ENCODE results near the gene RSBN1L. TPM values are rescaled to one million over a fixed set of nuclear protein-coding genes. Genes with fewer than 3 reads are reported as not detected.
A peak's percentile ranks its signal among the peaks of the same experiment; 100 is the strongest.

The RSBN1L gene
- total RNA-seq, 1 experiment from 2014 or later: 16.7 TPM

- no peak overlapping the region for H3K4me3 Mint-ChIP-seq (ENCODE audit: low read depth, unreplicated experiment)
- intact Hi-C loops (cut with micrococcal nuclease; ENCODE audit: unreplicated experiment): no loop called here
- TSS peak; percentile 25 for BruUV-seq (replicated peaks)
- no peak for DNase-seq
- no peaks in the 10 kb centered on the region for H3K27me3 Mint-ChIP-seq (ENCODE audit: unreplicated experiment)
- no peaks in the 10 kb centered on the region for H3K9me3 Mint-ChIP-seq (ENCODE audit: low read depth, unreplicated experiment)
- H3K27ac Mint-ChIP-seq (ENCODE audit: unreplicated experiment): no peak overlapping the region
- peaks cover 47% of the 10 kb centered on the region for H3K36me3 Mint-ChIP-seq (ENCODE audit: insufficient read depth, unreplicated experiment)
- CTCF ChIA-PET: interaction anchor here (0.6 kb wide), 1 partner anchor 24 kb away, joined by 3 read pairs; no protein-coding TSS in a partner anchor
- peaks cover 31% of the 10 kb centered on the region for H3K4me1 Mint-ChIP-seq (ENCODE audit: low read depth, unreplicated experiment)
- no peak for TF ChIP-seq CTCF (IDR thresholded peaks at IDR 0.05; ENCODE audit: unreplicated experiment)
Observed at GRCh38 chr7:77680266-77680665, 16.0 kb upstream of the RSBN1L start.

GRCh38 chr7:77684030-77684429, 12.2 kb upstream of the RSBN1L start:
- no peaks in the 10 kb centered on the region for H3K9me3 Mint-ChIP-seq (ENCODE audit: low read depth, unreplicated experiment)
- H3K27ac Mint-ChIP-seq (ENCODE audit: unreplicated experiment): peak overlapping the region; percentile 72
- CTCF ChIA-PET: no interaction called here
- H3K4me1 Mint-ChIP-seq (ENCODE audit: low read depth, unreplicated experiment): peaks cover 43% of the 10 kb centered on the region
- H3K4me3 Mint-ChIP-seq (ENCODE audit: low read depth, unreplicated experiment): no peak overlapping the region
- no TSS peak for BruUV-seq (replicated peaks)
- no peaks in the 10 kb centered on the region for H3K27me3 Mint-ChIP-seq (ENCODE audit: unreplicated experiment)
- intact Hi-C loops (cut with micrococcal nuclease; ENCODE audit: unreplicated experiment): no loop called here
- peaks cover 42% of the 10 kb centered on the region for H3K36me3 Mint-ChIP-seq (ENCODE audit: insufficient read depth, unreplicated experiment)
- DNase-seq: no peak
- TF ChIP-seq CTCF (IDR thresholded peaks at IDR 0.05; ENCODE audit: unreplicated experiment): no peak

- BruUV-seq (replicated peaks): no TSS peak
- H3K27me3 Mint-ChIP-seq (ENCODE audit: unreplicated experiment): no peaks in the 10 kb centered on the region
- H3K4me1 Mint-ChIP-seq (ENCODE audit: low read depth, unreplicated experiment): peaks cover 34% of the 10 kb centered on the region
- H3K27ac Mint-ChIP-seq (ENCODE audit: unreplicated experiment): no peak overlapping the region
- H3K36me3 Mint-ChIP-seq (ENCODE audit: insufficient read depth, unreplicated experiment): peaks cover 33% of the 10 kb centered on the region
- no peak for TF ChIP-seq CTCF (IDR thresholded peaks at IDR 0.05; ENCODE audit: unreplicated experiment)
- no peak for DNase-seq
- intact Hi-C loops (cut with micrococcal nuclease; ENCODE audit: unreplicated experiment): no loop called here
- no peak overlapping the region for H3K4me3 Mint-ChIP-seq (ENCODE audit: low read depth, unreplicated experiment)
- no peaks in the 10 kb centered on the region for H3K9me3 Mint-ChIP-seq (ENCODE audit: low read depth, unreplicated experiment)
- CTCF ChIA-PET: interaction anchor here (1.2 to 1.4 kb wide), 2 partner anchors 11 kb away, joined by 3 to 8 read pairs; partner anchors contain the start of gene RSBN1L
Observed at GRCh38 chr7:77685233-77685632, 11.0 kb upstream of the RSBN1L start.

- Mint-ChIP-seq H3K9me3 (ENCODE audit: low read depth, unreplicated experiment) (no peaks in the 10 kb centered on the region), H3K36me3 (ENCODE audit: insufficient read depth, unreplicated experiment) (peaks cover 29% of the 10 kb centered on the region), H3K27ac (ENCODE audit: unreplicated experiment) (peak overlapping the region; percentile 54), H3K4me1 (ENCODE audit: low read depth, unreplicated experiment) (peaks cover 40% of the 10 kb centered on the region), H3K4me3 (ENCODE audit: low read depth, unreplicated experiment) (no peak overlapping the region), H3K27me3 (ENCODE audit: unreplicated experiment) (no peaks in the 10 kb centered on the region)
- TF ChIP-seq CTCF (IDR thresholded peaks at IDR 0.05; ENCODE audit: unreplicated experiment): no peak
- BruUV-seq (replicated peaks): no TSS peak
- CTCF ChIA-PET: no interaction called here
- intact Hi-C loops (cut with micrococcal nuclease; ENCODE audit: unreplicated experiment): no loop called here
- no peak for DNase-seq
Observed at GRCh38 chr7:77687100-77687746, 9.0 kb upstream of the RSBN1L start.

All from Calu3 (cell line).